Heart right ventricle (tissue), 16 donors: ENCODE data around the gene SLITRK3. TPM values are rescaled to one million over a fixed set of nuclear protein-coding genes. Genes with fewer than 3 reads are reported as not detected.

Experiments
- ATAC-seq, 8 donors: fragments of 200-7000 bp; cut with Tn5 transposase; one replicate each; pipeline ENCODE4 v1.9.1; 2020; ENCODE audit warnings: mild to moderate bottlenecking in 8 of 8, moderate library complexity in 8 of 8, moderate number of reproducible peaks in 1 of 8
- DNase-seq, 2 donors: peaks; one replicate each; pipeline ENCODE4 v3.0.0-alpha.2; 2020
- H3K27ac ChIP-seq, 10 donors: fragments of 200-600 bp; sonication (generic) in 2 of 10; one replicate each; pipeline versions ENCODE4 v1.5.0 to v1.8.0; 2020 to 2022; ENCODE audit warnings: mild to moderate bottlenecking in 3 of 10
- H3K27me3 ChIP-seq, 7 donors: fragments of 200-600 bp; one replicate each; pipeline ENCODE4 v1.8.0; 2021 to 2022; ENCODE audit warnings: mild to moderate bottlenecking in 2 of 7
- H3K36me3 ChIP-seq, 9 donors: fragments of 200-600 bp; sonication (generic) in 1 of 9; one replicate each; pipeline versions ENCODE4 v1.5.0 to v1.8.0; 2020 to 2022; ENCODE audit warnings: mild to moderate bottlenecking in 2 of 9
- H3K4me1 ChIP-seq, 9 donors: fragments of 200-600 bp; sonication (generic) in 1 of 9; one replicate each; pipeline versions ENCODE4 v1.5.0 to v1.8.0; 2020 to 2022; ENCODE audit warnings: mild to moderate bottlenecking in 4 of 9
- H3K4me3 ChIP-seq, 10 donors: fragments of 200-600 bp; sonication (generic) in 2 of 10; one replicate each; pipeline versions ENCODE4 v1.5.0 to v1.8.0; 2020 to 2022; ENCODE audit warnings: mild to moderate bottlenecking in 7 of 10, moderate library complexity in 2 of 10
- H3K9me3 ChIP-seq, 11 donors: fragments of 200-600 bp in 10 of 11; sonication (generic) in 2 of 11; one replicate each; pipeline versions ENCODE4 v1.5.0 to v1.8.0; 2013 to 2022; ENCODE audit warnings: mild to moderate bottlenecking in 2 of 11, control low read depth in 1 of 11, moderate library complexity in 1 of 11
- WGBS, 2 donors: extraction: QIAGEN DNeasy Blood & Tissue Kit; methylation state at CpG; one replicate each; pipeline ENCODE4 v1.1.7; 2013; ENCODE audit warnings: inconsistent platforms in 1 of 2; 5-methylcytosine and 5-hydroxymethylcytosine counted together
- intact Hi-C, 10 donors: fragments of 100-400 bp; cut with DNase I; formaldehyde crosslinking; loops; one replicate each; pipeline versions ENCODE4 v1.11.1 to v1.14.2; 2022
- polyA plus RNA-seq, 2 donors: library from polyadenylated mRNA; stranded (reverse); fragments of 200-250 nt; gene quantifications; one replicate each; pipeline ENCODE4 v1.2.3, GENCODE V29; 2013
- total RNA-seq, 10 donors: library from RNA; stranded (reverse); fragmentation: NEBNext Ultra II Directional in 3 of 10; extraction: Animal tissue kit (Norgen Biotek cat#: 25700) in 3 of 10; gene quantifications; one replicate each; pipeline versions ENCODE4 v1.2.1 to v1.2.4, GENCODE V29; 2021 to 2023
- TF ChIP-seq, protein P1 (sequence below), 9 donors: fragments of 200-600 bp; sonication (generic) in 2 of 9; IDR thresholded peaks; one replicate each; pipeline versions ENCODE4 v1.5.0 to v1.8.0; 2021 to 2022; ENCODE audit warnings: antibody characterized with exemption in 9 of 9, mild to moderate bottlenecking in 5 of 9, moderate library complexity in 1 of 9
- donor health status: Arrhythmogenic right ventricular cardiomyopathy.
- donor health status: ischemic (EF 13 %, LVEDD 7.1; RV severe dilation, severe dysfunction).
- donor health status: healthy with polysubstance abuse.
- donor health status: DM: no; HTN: yes; CAD: no.
- donor health status: DM: no; HTN: no; CAD: no.
- donor health status: ischemic (EF 25% LVEDD 6.9; RV normal size, moderate dysfunction).
- donor health status: ischemic (EF 25% LVEDD 5.7; RV mildly dilated, moderate dysfunction).
- donor health status: healthy.
- donor health status: DM: yes; HTN: yes; CAD: no.
- donor health status: Ischemic cardiomyopathy.
- donor health status: ischemic (EF 35%, LVEDD 5.7; RV mildly dilated, moderate dysfunction).
- donor health status: nonischemic (EF 11% LVEDD 7.7; RV severe dilation, severe dysfunction).
- donor health status: DM: yes; HTN: yes; CAD: no.
- donor health status: PGD.
- donor health status: ischemic (EF 29% LVEDD 5.4; RV normal size, mild dysfunction).
- donor health status: nonischemic (EF 23%, LVEDD 6.1; RV moderate dilation, normal function).

SLITRK3 gene
- total and polyA plus RNA-seq, 12 donors: not detected

- DNase-seq (no peak), ATAC-seq (no peak)
- Histone ChIP-seq H3K36me3 (no peaks in the 10 kb centered on the region), H3K27ac (no peak overlapping the region), H3K4me1 (no peaks in the 10 kb centered on the region), H3K27me3 (peaks cover 0 to 8% (median 0%) of the 10 kb centered on the region in 7 donors), H3K9me3 (no peaks in the 10 kb centered on the region), H3K4me3 (no peak overlapping the region)
- 66 to 87% methylated on average over 3 of the region's 3 CpGs for WGBS, 2 donors
- intact Hi-C loops: no loop called here
- TF ChIP-seq, protein P1, sequence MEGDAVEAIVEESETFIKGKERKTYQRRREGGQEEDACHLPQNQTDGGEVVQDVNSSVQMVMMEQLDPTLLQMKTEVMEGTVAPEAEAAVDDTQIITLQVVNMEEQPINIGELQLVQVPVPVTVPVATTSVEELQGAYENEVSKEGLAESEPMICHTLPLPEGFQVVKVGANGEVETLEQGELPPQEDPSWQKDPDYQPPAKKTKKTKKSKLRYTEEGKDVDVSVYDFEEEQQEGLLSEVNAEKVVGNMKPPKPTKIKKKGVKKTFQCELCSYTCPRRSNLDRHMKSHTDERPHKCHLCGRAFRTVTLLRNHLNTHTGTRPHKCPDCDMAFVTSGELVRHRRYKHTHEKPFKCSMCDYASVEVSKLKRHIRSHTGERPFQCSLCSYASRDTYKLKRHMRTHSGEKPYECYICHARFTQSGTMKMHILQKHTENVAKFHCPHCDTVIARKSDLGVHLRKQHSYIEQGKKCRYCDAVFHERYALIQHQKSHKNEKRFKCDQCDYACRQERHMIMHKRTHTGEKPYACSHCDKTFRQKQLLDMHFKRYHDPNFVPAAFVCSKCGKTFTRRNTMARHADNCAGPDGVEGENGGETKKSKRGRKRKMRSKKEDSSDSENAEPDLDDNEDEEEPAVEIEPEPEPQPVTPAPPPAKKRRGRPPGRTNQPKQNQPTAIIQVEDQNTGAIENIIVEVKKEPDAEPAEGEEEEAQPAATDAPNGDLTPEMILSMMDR (IDR thresholded peaks at IDR 0.05): no peak
These were observed 14.5 kb upstream of the SLITRK3 start for GRCh38 chr3:165210727-165211126.

- no peaks in the 10 kb centered on the region for H3K36me3 ChIP-seq
- H3K9me3 ChIP-seq: no peaks in the 10 kb centered on the region
- intact Hi-C loops: no loop called here
- peaks cover 0 to 9% (median 0%) of the 10 kb centered on the region in 7 donors for H3K27me3 ChIP-seq
- H3K27ac ChIP-seq: no peak overlapping the region
- H3K4me3 ChIP-seq: no peak overlapping the region
- no peak for ATAC-seq
- no peaks in the 10 kb centered on the region for H3K4me1 ChIP-seq
- no peak for DNase-seq
- TF ChIP-seq, protein P1 (IDR thresholded peaks at IDR 0.05): peak in 2 of 9 donors; percentile 4 to 21
These were observed 13.9 kb upstream of the SLITRK3 start for GRCh38 chr3:165210132-165210531.

GRCh38 chr3:165206454-165207266 lies 10.5 kb upstream of the SLITRK3 start:
- H3K36me3 ChIP-seq: no peaks in the 10 kb centered on the region
- H3K4me1 ChIP-seq: no peaks in the 10 kb centered on the region
- TF ChIP-seq, protein P1 (IDR thresholded peaks at IDR 0.05): peak; percentile 42 to 96 (median 81)
- H3K27me3 ChIP-seq: peaks cover 0 to 44% (median 8%) of the 10 kb centered on the region in 7 donors
- 19 to 20% methylated on average over 26 of the region's 26 CpGs for WGBS, 2 donors
- intact Hi-C loops: no loop called here
- peak; percentile 50 to 86 (median 70) for ATAC-seq
- H3K9me3 ChIP-seq: no peaks in the 10 kb centered on the region
- H3K27ac ChIP-seq: no peak overlapping the region
- peak; percentile 54 to 72 for DNase-seq
- H3K4me3 ChIP-seq: peak overlapping the region in 7 of 10 donors; percentile 6 to 45 (median 31)

GRCh38 chr3:165204445-165204844 lies 8.3 kb upstream of the SLITRK3 start:
- TF ChIP-seq, protein P1 (IDR thresholded peaks at IDR 0.05): no peak
- WGBS, 2 donors: 86 to 97% methylated on average over 1 of the region's 1 CpG
- Histone ChIP-seq H3K27ac (no peak overlapping the region), H3K9me3 (no peaks in the 10 kb centered on the region), H3K4me1 (no peaks in the 10 kb centered on the region), H3K36me3 (no peaks in the 10 kb centered on the region), H3K4me3 (no peak overlapping the region), H3K27me3 (peaks cover 0 to 66% (median 30%) of the 10 kb centered on the region in 7 donors)
- DNase-seq (no peak), ATAC-seq (no peak)
- intact Hi-C loops: no loop called here
